Measurements from ENCODE around the gene CDK14.
"Not testable (repeated sequence)": the region's sequence is repeated elsewhere in the genome, so short reads cannot be mapped to it uniquely, and the experiment has no call there.

CDK14 gene

GRCh38 chr7:90757565-90757950 is 161.4 kb downstream of the CDK14 start:
- not testable (repeated sequence) for DNase-seq (ENCODE audit: low spot score)

DNA sequence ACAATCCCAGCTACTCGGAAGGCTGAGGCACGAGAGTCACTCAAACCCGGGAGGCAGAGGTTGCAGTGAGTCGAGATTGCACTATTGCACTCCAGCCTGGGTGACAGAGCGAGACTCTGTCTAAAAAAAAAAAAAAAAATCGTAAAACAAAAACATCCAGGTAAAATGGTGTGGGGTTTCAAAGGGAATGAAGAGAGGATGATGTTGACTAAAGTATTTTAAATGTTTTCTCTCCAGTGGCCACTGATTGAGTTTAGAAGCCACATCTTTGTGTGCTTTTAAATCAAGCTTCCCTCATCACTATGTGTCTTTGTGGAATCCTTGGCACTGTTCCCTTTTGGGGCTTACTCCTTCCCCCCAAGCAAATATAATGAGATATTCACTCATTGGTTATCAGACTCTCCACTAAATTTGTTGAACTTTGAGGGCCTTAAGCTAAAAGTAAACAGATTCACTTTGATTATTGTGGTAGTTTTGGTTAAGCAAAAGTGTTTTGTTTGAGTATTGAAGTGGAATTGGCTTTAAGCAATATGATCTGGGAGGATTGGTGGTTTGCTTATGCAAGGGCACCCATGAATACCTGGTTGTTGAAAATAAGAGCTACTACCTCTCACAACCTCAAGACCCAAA is 162.9 kb downstream of the CDK14 start:
- no peak for DNase-seq (ENCODE audit: low spot score)

DNA sequence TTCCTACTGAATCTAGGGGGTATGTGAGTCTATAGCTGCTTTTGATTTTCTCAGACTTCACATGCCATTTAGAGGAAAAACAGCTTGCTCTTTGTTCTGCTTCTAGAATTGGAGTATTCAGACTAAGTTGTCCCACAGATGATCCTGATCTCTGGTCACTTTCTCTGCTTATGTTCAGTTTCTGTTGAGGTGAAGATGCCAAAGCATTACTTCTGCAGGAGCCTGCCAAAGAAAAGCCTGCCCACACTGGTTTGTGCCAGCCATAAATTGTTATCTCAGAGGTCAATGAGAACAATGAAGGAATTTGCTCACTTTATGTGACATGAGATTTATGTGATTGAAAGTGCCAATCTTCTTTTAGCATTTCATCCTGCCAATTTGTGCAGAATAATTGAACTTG is 163.6 kb downstream of the CDK14 start:
- DNase-seq (ENCODE audit: low spot score), result no peak

- no peak for DNase-seq (ENCODE audit: low spot score)
Measured at GRCh38 chr7:90760892-90761291, 164.8 kb downstream of the CDK14 start.

DNA sequence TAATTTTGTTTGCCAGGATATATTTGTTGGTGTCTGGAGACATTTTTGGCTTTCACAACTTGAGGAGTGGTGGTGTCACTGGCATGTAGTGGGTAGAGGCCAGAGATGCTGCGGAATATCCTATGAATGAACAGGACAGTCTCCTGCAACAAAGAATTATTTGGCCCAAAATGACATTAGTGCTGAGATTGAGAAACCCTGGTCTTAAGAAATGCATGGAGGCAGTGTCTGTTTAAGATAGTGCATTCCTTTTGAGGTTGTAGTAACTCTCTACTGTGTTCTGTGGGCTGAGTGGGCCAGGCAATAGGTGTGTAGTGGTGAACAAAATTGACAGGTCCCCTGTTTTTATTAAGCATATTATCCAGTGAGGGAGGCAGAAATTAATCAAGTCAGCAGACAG is 165.5 kb downstream of the CDK14 start:
- no peak for DNase-seq (ENCODE audit: low spot score)

DNA sequence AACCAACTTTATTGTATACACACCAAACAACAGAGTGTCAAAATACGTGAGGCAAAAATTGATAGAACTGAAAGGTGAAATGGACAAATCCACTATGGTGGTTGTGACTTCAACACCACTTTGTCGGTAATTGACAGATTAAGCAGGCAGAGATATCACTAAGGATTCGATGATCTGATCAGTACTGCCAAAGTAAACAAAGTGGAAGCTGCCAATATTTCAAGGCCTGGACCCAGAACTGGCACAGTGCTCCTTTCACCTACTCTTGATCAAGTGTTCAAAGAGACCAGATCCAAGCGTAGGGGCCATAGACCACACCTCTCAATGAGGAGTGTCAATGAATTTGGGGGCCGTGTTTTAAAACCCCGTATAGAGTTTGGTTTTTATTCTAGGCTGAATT is 167.0 kb downstream of the CDK14 start:
- DNase-seq (ENCODE audit: low spot score), result no peak

- DNase-seq (ENCODE audit: low spot score), result no peak
Measured at GRCh38 chr7:90764848-90765570, 168.9 kb downstream of the CDK14 start.

DNA sequence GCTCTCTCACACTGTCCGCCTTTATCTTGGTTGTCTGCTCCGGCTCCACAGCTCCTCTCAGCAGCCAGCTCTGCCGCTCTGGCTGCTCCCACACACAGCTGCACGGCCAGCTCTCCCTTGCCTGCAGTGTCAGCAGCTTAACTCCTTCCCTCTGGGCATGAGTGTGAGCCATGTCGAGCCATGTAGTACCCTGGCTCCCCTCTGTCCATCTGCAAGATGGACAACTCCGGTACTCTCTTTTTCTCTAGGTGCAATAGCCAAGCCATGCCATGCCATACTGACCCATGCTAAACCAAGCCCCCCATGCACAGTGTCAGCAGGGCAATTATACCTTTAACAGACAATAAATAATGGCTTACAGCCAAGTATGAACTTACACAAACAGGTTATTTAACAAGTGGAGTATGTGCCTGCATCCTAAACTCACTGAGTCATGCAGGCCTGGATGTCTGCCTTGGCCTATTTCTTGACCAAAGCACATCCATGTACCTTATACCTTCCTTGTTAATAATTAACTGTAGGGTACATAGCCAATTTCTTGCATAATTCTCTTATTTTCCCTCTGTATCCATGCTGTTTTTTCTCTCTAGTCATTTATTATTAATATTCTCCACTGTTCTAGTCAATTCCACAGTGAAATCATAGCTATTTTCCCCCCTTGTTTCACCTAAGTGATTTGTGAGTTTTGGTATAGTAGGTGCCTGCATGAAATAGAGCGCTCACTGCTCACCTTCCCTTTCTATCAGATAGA is 170.9 kb downstream of the CDK14 start:
- DNase-seq (ENCODE audit: low spot score), result peak; percentile 13

DNA sequence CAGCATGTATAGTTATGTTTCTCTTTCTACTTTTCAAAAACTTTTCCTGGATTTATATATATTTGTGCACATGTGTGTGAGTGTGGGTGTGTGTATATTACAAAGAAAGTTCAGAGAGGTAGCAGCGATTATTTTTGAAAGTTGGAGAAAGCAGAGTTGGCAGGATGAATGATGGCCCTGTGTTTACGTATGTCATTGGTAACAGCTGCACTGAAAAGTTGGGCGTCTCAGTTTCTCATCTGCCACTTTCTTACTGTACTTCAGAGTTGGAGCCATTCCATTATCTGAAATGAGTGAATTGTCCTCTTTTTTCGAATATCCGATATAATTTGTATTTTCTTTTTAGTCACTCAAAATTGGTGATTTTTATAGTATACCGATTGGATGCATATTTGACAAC is 172.2 kb downstream of the CDK14 start:
- no peak for DNase-seq (ENCODE audit: low spot score)

GRCh38 chr7:90769036-90769435 is 172.9 kb downstream of the CDK14 start:
- no peak for DNase-seq (ENCODE audit: low spot score)

DNA sequence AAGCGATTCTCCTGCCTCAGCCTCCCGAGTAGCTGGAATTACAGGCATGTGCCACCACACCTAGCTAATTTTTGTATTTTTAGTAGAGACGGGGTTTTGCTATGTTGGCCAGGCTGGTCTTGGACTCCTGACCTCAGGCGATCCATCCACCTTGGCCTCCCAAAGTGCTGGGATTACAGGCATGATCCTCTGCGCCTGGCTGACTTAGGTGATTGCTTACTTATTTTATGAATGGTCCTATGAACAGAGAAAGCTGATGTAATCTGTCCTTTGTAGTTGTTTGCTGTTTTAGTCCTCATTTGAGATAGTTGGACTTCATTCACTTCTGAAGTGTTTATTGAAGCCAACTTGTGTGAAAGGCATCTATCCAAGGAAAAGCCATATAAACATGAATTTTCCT is 173.4 kb downstream of the CDK14 start:
- DNase-seq (ENCODE audit: low spot score), result not testable (repeated sequence)

- DNase-seq (ENCODE audit: low spot score), result no peak
Measured at GRCh38 chr7:90771281-90771680, 175.2 kb downstream of the CDK14 start.

DNA sequence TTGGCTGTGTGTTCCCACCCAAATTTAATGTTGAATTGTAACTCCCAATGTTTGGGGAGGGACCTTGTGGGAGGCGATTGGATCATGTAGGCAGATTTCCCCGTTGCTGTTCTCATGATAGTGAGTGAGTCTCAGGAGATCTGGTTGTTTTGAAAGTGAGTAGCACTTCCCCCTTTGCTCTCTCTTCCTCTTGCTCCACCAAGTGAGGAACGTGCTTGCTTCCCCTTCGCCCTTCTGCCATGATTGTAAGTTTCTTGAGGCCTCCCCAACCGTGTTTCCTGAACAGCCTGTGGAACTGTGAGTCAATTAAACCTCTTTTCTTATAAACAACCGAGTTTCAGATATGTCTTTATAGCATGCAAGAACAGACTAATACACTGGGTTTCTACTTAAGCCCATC is 176.3 kb downstream of the CDK14 start:
- DNase-seq (ENCODE audit: low spot score), result no peak

DNA sequence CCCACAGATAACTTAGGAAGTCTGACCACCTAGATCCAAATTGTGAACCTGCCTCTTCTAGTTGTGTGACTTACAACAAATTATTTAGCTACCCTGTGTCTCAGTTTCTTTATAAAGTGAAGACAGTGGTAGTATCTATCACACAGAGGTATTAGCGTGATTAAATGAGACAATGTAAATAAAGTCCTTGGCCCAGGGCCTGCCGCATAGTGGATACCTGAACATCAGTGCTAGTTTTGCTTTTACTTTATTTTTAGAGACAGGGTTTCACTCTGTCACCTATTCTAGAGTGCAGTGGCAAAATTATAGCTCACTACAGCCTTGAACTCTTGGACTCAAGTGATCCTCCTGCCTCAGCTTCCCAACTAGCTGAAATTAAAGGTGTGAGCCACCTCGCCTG is 177.1 kb downstream of the CDK14 start:
- DNase-seq (ENCODE audit: low spot score), result no peak

DNA sequence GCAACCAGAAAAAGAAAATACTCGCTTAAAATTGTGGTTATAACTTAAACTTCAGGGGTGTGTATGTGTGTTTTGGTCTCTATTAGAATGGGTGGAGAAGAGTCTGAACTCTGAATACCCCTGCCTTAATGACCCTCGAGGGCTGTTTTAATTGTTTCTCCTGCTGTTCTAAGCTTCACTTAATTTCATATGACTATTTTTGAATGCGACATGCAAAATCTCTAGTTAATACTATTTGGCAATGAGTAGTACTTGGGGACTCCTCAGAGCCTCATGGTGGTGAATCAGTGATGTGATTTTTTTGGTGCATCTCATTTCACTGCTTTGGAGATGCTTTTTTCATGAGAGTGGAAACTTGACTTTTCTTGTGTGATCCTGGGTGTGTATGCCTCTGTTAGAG is 178.6 kb downstream of the CDK14 start:
- DNase-seq (ENCODE audit: low spot score), result no peak

DNA sequence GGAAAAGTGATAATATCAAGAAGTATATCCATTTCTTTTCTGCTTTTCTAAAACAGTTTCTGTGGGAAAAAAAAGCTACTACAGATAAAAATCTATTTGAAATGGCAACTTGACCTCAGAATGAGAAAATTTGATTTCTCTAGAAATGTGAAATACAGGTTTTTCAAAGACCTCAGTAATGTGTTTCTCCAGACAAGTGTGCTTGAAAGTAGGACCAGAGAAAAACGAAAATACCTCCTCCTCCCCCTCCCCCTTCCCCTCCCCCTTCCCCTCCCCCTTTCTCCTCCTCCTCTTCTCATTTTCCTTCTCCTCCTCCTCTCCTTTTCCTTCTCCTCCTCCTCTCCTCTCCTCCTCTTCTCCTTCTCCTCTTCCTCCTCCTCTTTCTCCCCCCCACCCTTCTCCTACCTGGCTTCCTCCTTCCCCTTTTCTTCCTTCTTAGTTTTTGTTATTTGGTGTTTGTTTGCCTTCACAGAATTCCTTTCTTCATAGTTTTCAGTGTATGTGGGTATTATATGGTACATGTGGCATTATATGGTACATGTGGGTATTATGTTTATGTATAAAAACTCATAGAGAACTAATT is 179.4 kb downstream of the CDK14 start:
- DNase-seq (ENCODE audit: low spot score), result no peak

- DNase-seq (ENCODE audit: low spot score), result no peak
Measured at GRCh38 chr7:90777041-90777440, 180.9 kb downstream of the CDK14 start.

GRCh38 chr7:90777465-90777864 is 181.3 kb downstream of the CDK14 start:
- peak; percentile 4 for DNase-seq (ENCODE audit: low spot score)

GRCh38 chr7:90777886-90778285 is 181.8 kb downstream of the CDK14 start:
- no peak for DNase-seq (ENCODE audit: low spot score)

DNA sequence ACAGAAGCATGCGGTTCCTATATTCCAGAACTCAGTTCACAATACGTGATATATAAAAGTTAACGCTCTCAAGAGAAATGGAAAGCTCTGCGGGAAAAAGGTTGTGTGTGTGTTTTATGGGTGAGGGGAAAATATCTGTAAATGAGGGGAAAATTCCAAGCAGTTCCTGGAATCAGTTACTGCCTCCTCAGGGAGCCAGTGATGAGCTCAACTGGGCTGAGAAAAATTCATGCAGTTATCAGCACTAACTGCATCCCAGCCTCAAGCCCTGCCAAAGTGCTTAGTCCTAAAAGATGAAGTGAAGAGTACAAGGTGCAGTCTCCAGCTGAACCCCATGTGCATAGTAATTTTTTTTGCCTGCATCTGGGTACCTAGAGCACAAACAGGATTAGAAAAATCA is 191.9 kb downstream of the CDK14 start:
- DNase-seq (ENCODE audit: low spot score), result no peak

DNA sequence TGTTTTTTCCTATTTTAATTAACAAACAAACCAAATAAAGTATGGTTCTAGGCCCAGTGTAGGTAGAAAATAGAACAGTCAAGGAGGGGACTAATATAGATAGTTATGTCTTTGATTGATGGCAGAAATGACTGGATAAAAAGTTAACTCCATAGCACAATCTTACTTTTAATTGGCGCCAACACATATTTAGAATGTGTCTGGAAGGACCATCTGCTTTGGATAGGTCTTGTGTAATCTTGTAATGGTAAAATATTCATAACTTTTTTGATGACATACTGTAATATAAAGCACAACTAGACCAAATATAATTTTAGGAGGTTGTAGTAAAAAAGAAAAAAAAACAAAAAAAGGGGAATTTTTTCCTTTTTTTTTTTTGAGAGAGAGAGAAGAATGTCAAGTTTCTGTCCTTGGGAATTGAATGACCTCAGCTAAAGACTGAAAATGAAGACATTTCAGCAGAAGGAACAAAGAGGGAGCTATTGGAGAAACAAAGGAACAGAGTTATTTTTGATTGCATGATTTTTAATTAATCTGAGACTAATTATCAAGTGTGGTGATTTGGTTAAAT is 193.7 kb downstream of the CDK14 start:
- DNase-seq (ENCODE audit: low spot score), result no peak

DNA sequence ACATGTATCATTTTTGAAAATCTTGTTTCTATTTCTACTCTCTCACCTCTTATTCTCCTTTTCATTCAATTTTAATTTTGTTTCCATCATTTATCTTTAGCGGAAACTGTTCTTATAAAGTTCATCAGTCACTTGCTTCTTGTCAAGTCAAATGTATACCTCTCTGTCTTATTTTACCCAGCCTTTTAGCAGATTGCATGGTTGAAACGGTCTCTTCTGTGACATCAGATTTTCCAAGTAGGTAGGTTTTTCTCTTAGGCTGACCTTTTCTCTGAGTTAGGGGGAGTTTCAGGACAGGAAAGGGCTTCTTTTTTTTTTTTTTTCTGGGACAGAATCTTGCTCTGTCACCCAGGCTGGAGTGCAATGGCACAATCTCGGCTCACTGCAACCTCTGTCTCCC is 195.5 kb downstream of the CDK14 start:
- no peak for DNase-seq (ENCODE audit: low spot score)

DNA sequence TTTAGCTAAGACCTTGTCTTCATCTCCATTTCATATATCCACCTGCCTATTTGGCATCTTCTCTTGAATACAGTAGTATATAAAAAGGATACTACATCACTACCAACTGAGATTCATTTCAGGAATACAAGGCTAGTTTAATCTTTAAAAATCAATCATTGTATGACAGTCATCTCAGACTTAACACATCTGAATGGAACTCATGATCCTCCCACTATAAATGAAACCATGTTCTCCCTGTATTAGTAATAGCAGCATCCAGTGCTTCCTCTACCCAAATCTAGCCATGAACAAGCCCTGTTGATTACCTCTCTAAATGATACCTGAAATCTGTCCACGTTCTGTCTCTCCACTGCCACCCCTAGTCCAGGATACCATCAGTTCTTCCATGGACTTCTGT is 196.2 kb downstream of the CDK14 start:
- DNase-seq (ENCODE audit: low spot score), result no peak

Data from globus pallidus (tissue), 1 donor.